HEK293 (cell line): ENCODE data around the gene HIVEP2.

ENCODE experiments used
- CTCF ChIA-PET: fragments of 350-600 bp; formaldehyde crosslinking; extraction: SDS; loops from one replicate; lab custom pipeline; 2021; ENCODE audit warnings: antibody characterized with exemption; lab: Yijun Ruan, JAX
- POLR2A ChIA-PET: fragments of 300-600 bp; formaldehyde crosslinking; extraction: SDS; loops from one replicate; lab custom pipeline; 2020; ENCODE audit warnings: antibody characterized with exemption, inconsistent platforms; lab: Yijun Ruan, JAX
- H3K27ac ChIP-seq: fragments of 200-500 bp; sonication (Bioruptor generic); 2 replicates; pipeline ENCODE4 v1.5.1; 2014; ENCODE audit warnings: low read depth, low read length, control low read depth, inconsistent platforms; ENCODE audit errors: extremely low read depth
- H3K36me3 ChIP-seq, 2 experiments: fragments of 200-500 bp in 1 of 2; sonication (Bioruptor generic) in 1 of 2; 1 replicate in 1 of 2; 2 replicates in 1 of 2; pipeline ENCODE4 v1.5.1; 2014 to 2017; ENCODE audit warnings: inconsistent platforms in 2 of 2, low read length in 2 of 2; ENCODE audit not compliant: control insufficient read depth in 2 of 2, insufficient read depth in 1 of 2
- H3K4me1 ChIP-seq: fragments of 200-500 bp; sonication (Bioruptor generic); 2 replicates; pipeline ENCODE4 v1.5.1; 2014; ENCODE audit warnings: mild to moderate bottlenecking, low read length, inconsistent platforms; ENCODE audit not compliant: control insufficient read depth, insufficient read depth
- H3K4me3 ChIP-seq: 2 replicates; pipeline ENCODE4 v1.5.1; 2011; ENCODE audit warnings: low read depth, mild to moderate bottlenecking, control low read depth, low read length, moderate library complexity
- H3K9me3 ChIP-seq: fragments of 200-500 bp; sonication (Bioruptor generic); 2 replicates; pipeline ENCODE4 v1.5.1; 2014; ENCODE audit warnings: low read depth, low read length, inconsistent platforms; ENCODE audit not compliant: control insufficient read depth, insufficient read depth
- CTCF ChIP-seq: fragments of 450-650 bp; formaldehyde crosslinking; IDR thresholded peaks from 2 replicates; pipeline ENCODE4 v1.5.1; 2016; ENCODE audit warnings: missing biosample characterization, missing genetic modification characterization
- ELK4 ChIP-seq: IDR thresholded peaks from 2 replicates; pipeline ENCODE4 v1.6.1; 2011; ENCODE audit warnings: mild to moderate bottlenecking, low read depth, low read length, borderline replicate concordance
- KLF8 ChIP-seq: fragments of 450-650 bp; formaldehyde crosslinking; IDR thresholded peaks from 2 replicates; pipeline ENCODE4 v1.5.1; 2016; ENCODE audit warnings: missing biosample characterization, missing genetic modification characterization
- PRDM6 ChIP-seq: fragments of 450-650 bp; formaldehyde crosslinking; IDR thresholded peaks from 2 replicates; pipeline ENCODE4 v1.5.1; 2017; ENCODE audit warnings: missing biosample characterization, missing genetic modification characterization
- ZBTB26 ChIP-seq: fragments of 450-650 bp; formaldehyde crosslinking; optimal IDR thresholded peaks from 2 replicates; pipeline ENCODE3; 2016; ENCODE audit warnings: missing biosample characterization, mild to moderate bottlenecking, missing genetic modification characterization
- ZFP69B ChIP-seq: fragments of 450-650 bp; formaldehyde crosslinking; IDR thresholded peaks from 2 replicates; pipeline ENCODE4 v1.5.1; 2016; ENCODE audit warnings: missing biosample characterization, missing genetic modification characterization
- ZNF133 ChIP-seq: fragments of 450-650 bp; formaldehyde crosslinking; IDR thresholded peaks from 2 replicates; pipeline ENCODE4 v1.5.1; 2016; ENCODE audit warnings: missing biosample characterization, missing genetic modification characterization
- ZNF214 ChIP-seq: fragments of 450-650 bp; formaldehyde crosslinking; IDR thresholded peaks from 2 replicates; pipeline ENCODE4 v1.5.1; 2017; ENCODE audit warnings: missing biosample characterization, mild to moderate bottlenecking, missing genetic modification characterization, borderline replicate concordance
- ZNF248 ChIP-seq: fragments of 450-650 bp; formaldehyde crosslinking; IDR thresholded peaks from 2 replicates; pipeline ENCODE4 v1.5.1; 2017; ENCODE audit warnings: missing biosample characterization, missing genetic modification characterization
- ZNF280C ChIP-seq: fragments of 450-650 bp; formaldehyde crosslinking; IDR thresholded peaks from 2 replicates; pipeline ENCODE4 v1.5.1; 2016; ENCODE audit warnings: missing biosample characterization, missing genetic modification characterization
- ZNF341 ChIP-seq: fragments of 450-650 bp; formaldehyde crosslinking; IDR thresholded peaks from 2 replicates; pipeline ENCODE4; 2016; ENCODE audit warnings: low read depth, missing biosample characterization, missing genetic modification characterization
- ZNF391 ChIP-seq: fragments of 450-650 bp; formaldehyde crosslinking; IDR thresholded peaks from 2 replicates; pipeline ENCODE4 v1.5.1; 2016; ENCODE audit warnings: low read depth, missing biosample characterization, missing genetic modification characterization, borderline replicate concordance
- ZNF521 ChIP-seq: fragments of 450-650 bp; formaldehyde crosslinking; IDR thresholded peaks from 2 replicates; pipeline ENCODE4 v1.5.1; 2017; ENCODE audit warnings: missing biosample characterization, mild to moderate bottlenecking, missing genetic modification characterization
- ZNF639 ChIP-seq: fragments of 450-650 bp; formaldehyde crosslinking; IDR thresholded peaks from 2 replicates; pipeline ENCODE4 v1.5.1; 2016; ENCODE audit warnings: missing biosample characterization, missing genetic modification characterization
- ZNF654 ChIP-seq: fragments of 450-650 bp; formaldehyde crosslinking; IDR thresholded peaks from 2 replicates; pipeline ENCODE4 v1.5.1; 2016; ENCODE audit warnings: low read depth, missing biosample characterization, missing genetic modification characterization
- ZNF660 ChIP-seq: fragments of 450-650 bp; IDR thresholded peaks from 2 replicates; pipeline ENCODE4 v1.5.1; 2018; ENCODE audit warnings: missing biosample characterization, mild to moderate bottlenecking, missing genetic modification characterization
- ZNF747 ChIP-seq: fragments of 450-650 bp; formaldehyde crosslinking; IDR thresholded peaks from 2 replicates; pipeline ENCODE4 v1.5.1; 2016; ENCODE audit warnings: missing biosample characterization, missing genetic modification characterization

Gene HIVEP2

GRCh38 chr6:142887517-142887916 lies 57.5 kb downstream of the HIVEP2 start:
- TF ChIP-seq ZNF747 (tag by site-specific recombination) = no peak
- no peak for TF ChIP-seq ZNF639 (tag by site-specific recombination)
- no peak for TF ChIP-seq ELK4
- TF ChIP-seq ZNF654 (tag by site-specific recombination) = no peak
- TF ChIP-seq ZNF248 (tag by site-specific recombination) = no peak
- TF ChIP-seq ZFP69B (tag by site-specific recombination) = no peak
- no peak for TF ChIP-seq CTCF (tag by site-specific recombination)
- TF ChIP-seq ZNF660 (tag by site-specific recombination) = no peak
- TF ChIP-seq ZNF521 = no peak
- no peak for TF ChIP-seq ZNF391 (tag by site-specific recombination)
- no peak for TF ChIP-seq ZNF214 (tag by site-specific recombination)
- TF ChIP-seq ZBTB26 = no peak
- no peak for TF ChIP-seq ZNF133 (tag by site-specific recombination)
- no peak for TF ChIP-seq KLF8 (tag by site-specific recombination)
- TF ChIP-seq PRDM6 (tag by site-specific recombination) = no peak
- no peak for TF ChIP-seq ZNF341 (tag by site-specific recombination)
- TF ChIP-seq ZNF280C (tag by site-specific recombination) = no peak
- no peak overlapping the region for H3K4me3 ChIP-seq
- ChIA-PET POLR2A (no interaction called here), CTCF (interaction anchor here (0.7 kb wide), 1 partner anchor 172 kb away, joined by 5 read pairs; no protein-coding TSS in a partner anchor)
- peaks cover 17% of the 10 kb centered on the region for H3K4me1 ChIP-seq
- no peaks in the 10 kb centered on the region for H3K9me3 ChIP-seq
- H3K27ac ChIP-seq = no peak overlapping the region
- H3K36me3 ChIP-seq = no peaks in the 10 kb centered on the region
